Esophagus muscularis mucosa (tissue), 4 donors: ENCODE results near the gene VAMP1. TPM values are rescaled to one million over a fixed set of nuclear protein-coding genes. Genes with fewer than 3 reads are reported as not detected.

Source experiments
- DNase-seq: peaks from one replicate; pipeline ENCODE4 v3.0.0-alpha.2; 2017; ENCODE audit errors: extremely low spot score
- H3K27ac ChIP-seq, 4 donors: fragments of 200-600 bp; sonication (generic); replicated peaks in 1 of 4; 1 replicate in 3 of 4; 2 replicates in 1 of 4; pipeline ENCODE4 v1.5.1; 2016 to 2019; ENCODE audit warnings: mild to moderate bottlenecking in 1 of 4
- H3K27me3 ChIP-seq, 4 donors: fragments of 200-600 bp; sonication (generic); one replicate each; pipeline versions ENCODE4 v1.5.1 to v1.6.0; 2016 to 2019
- H3K36me3 ChIP-seq, 4 donors: fragments of 200-600 bp; sonication (generic); one replicate each; pipeline ENCODE4 v1.5.1; 2016 to 2019
- H3K4me1 ChIP-seq, 4 donors: fragments of 200-600 bp; sonication (generic); one replicate each; pipeline ENCODE4 v1.5.1; 2016 to 2019
- H3K4me3 ChIP-seq, 4 donors: fragments of 200-600 bp; sonication (generic); 1 replicate in 2 of 4; 2 replicates in 2 of 4; pipeline ENCODE4 v1.5.1; 2016 to 2019; ENCODE audit warnings: mild to moderate bottlenecking in 4 of 4, moderate library complexity in 1 of 4
- H3K9me3 ChIP-seq, 4 donors: fragments of 200-600 bp; sonication (generic); 1 replicate in 3 of 4; 2 replicates in 1 of 4; pipeline ENCODE4 v1.5.1; 2016 to 2019
- CTCF ChIP-seq, 3 experiments: fragments of 200-600 bp in 2 of 3; fragments of 450-650 bp in 1 of 3; sonication (generic) in 2 of 3; IDR thresholded peaks; one replicate each; pipeline ENCODE4 v1.5.1; 2017 to 2019; ENCODE audit warnings: antibody characterized with exemption in 3 of 3, mild to moderate bottlenecking in 2 of 3, moderate library complexity in 1 of 3
- EP300 ChIP-seq: sonication (generic); formaldehyde crosslinking; IDR thresholded peaks from one replicate; pipeline ENCODE4 v1.6.1; 2017; ENCODE audit warnings: antibody characterized with exemption
- POLR2A ChIP-seq: fragments of 450-650 bp; IDR thresholded peaks from one replicate; pipeline ENCODE4 v1.6.1; 2017; ENCODE audit warnings: antibody characterized with exemption, moderate library complexity, mild to moderate bottlenecking, low read depth
- POLR2AphosphoS5 ChIP-seq, 2 donors: sonication (generic); formaldehyde crosslinking; IDR thresholded peaks; one replicate each; pipeline ENCODE4 v1.6.1; 2017; ENCODE audit warnings: antibody characterized with exemption in 2 of 2
- WGBS: methylation state at CpG from one replicate; pipeline ENCODE4 v1.1.5; 2018; 5-methylcytosine and 5-hydroxymethylcytosine counted together
- intact Hi-C: fragments of 100-400 bp; cut with DNase I; formaldehyde crosslinking; loops from one replicate; pipeline ENCODE4 v1.15.1; 2023
- total RNA-seq, 4 donors: library from RNA; depleted of rRNA; stranded (reverse); fragments of >200 nt; gene quantifications; one replicate each; pipeline versions ENCODE4 v1.1.0 to v1.2.1, GENCODE V29; 2016

VAMP1 gene
- total RNA-seq, 4 donors from 2014 or later, result 4.5 to 8.7 (median 6.7) TPM

GRCh38 chr12:6424866-6425265 is 45.6 kb downstream of the VAMP1 start:
- Histone ChIP-seq H3K9me3 (no peaks in the 10 kb centered on the region), H3K36me3 (no peaks in the 10 kb centered on the region), H3K4me3 (no peak overlapping the region), H3K27me3 (no peaks in the 10 kb centered on the region), H3K4me1 (peaks cover under 1 to 25% (median 21%) of the 10 kb centered on the region in 4 donors), H3K27ac (no peak overlapping the region)
- 77% methylated on average over 8 of the region's 8 CpGs for WGBS
- DNase-seq, result no peak
- intact Hi-C loops, result loop anchor here (5.0 kb wide), 1 partner anchor 112 kb away; no protein-coding TSS in a partner anchor
- TF ChIP-seq EP300 (no peak), POLR2AphosphoS5 (IDR thresholded peaks at IDR 0.05) (no peak), POLR2A (no peak), CTCF (IDR thresholded peaks at IDR 0.05) (no peak)

- no peaks in the 10 kb centered on the region for H3K9me3 ChIP-seq
- DNase-seq, result no peak
- H3K4me3 ChIP-seq, result no peak overlapping the region
- H3K4me1 ChIP-seq, result peaks cover 0 to 24% (median 18%) of the 10 kb centered on the region in 4 donors
- no peaks in the 10 kb centered on the region for H3K36me3 ChIP-seq
- TF ChIP-seq POLR2A (no peak), EP300 (no peak), POLR2AphosphoS5 (IDR thresholded peaks at IDR 0.05) (no peak)
- H3K27ac ChIP-seq, result peak overlapping the region; percentile 10 to 73 (median 43)
- 39% methylated on average over 6 of the region's 6 CpGs for WGBS
- H3K27me3 ChIP-seq, result no peaks in the 10 kb centered on the region
- intact Hi-C loops, result loop anchor here (5.0 kb wide), 1 partner anchor 113 kb away; no protein-coding TSS in a partner anchor
Observed at GRCh38 chr12:6424008-6424347, 46.5 kb downstream of the VAMP1 start.

GRCh38 chr12:6423267-6424007 is 47.0 kb downstream of the VAMP1 start:
- Histone ChIP-seq H3K27me3 (no peaks in the 10 kb centered on the region), H3K4me1 (peaks cover 0 to 24% (median 18%) of the 10 kb centered on the region in 4 donors), H3K36me3 (no peaks in the 10 kb centered on the region), H3K4me3 (no peak overlapping the region), H3K9me3 (no peaks in the 10 kb centered on the region), H3K27ac (peak overlapping the region; percentile 10 to 73 (median 43))
- no peak for TF ChIP-seq POLR2A
- peak; percentile 89 to 97 (median 89) for TF ChIP-seq CTCF (IDR thresholded peaks at IDR 0.05)
- peak; percentile 73 to 95 for TF ChIP-seq POLR2AphosphoS5 (IDR thresholded peaks at IDR 0.05)
- intact Hi-C loops, result loop anchor here (2.0 to 5.0 kb wide), 3 partner anchors 43 to 114 kb away; no protein-coding TSS in a partner anchor
- no peak for DNase-seq
- WGBS, result 15% methylated on average over 5 of the region's 9 CpGs

- H3K4me3 ChIP-seq, result no peak overlapping the region
- TF ChIP-seq POLR2A (no peak), CTCF (IDR thresholded peaks at IDR 0.05) (no peak), EP300 (no peak), POLR2AphosphoS5 (IDR thresholded peaks at IDR 0.05) (no peak)
- peaks cover 0 to 24% (median 18%) of the 10 kb centered on the region in 4 donors for H3K4me1 ChIP-seq
- intact Hi-C loops, result loop anchor here (5.0 kb wide), 1 partner anchor 117 kb away; no protein-coding TSS in a partner anchor
- no peaks in the 10 kb centered on the region for H3K27me3 ChIP-seq
- DNase-seq, result no peak
- no peaks in the 10 kb centered on the region for H3K9me3 ChIP-seq
- WGBS, result 51% methylated on average over 4 of the region's 4 CpGs
- H3K27ac ChIP-seq, result peak overlapping the region in 3 of 4 donors; percentile 4 to 57 (median 53)
- H3K36me3 ChIP-seq, result no peaks in the 10 kb centered on the region
Observed at GRCh38 chr12:6420364-6420763, 50.1 kb downstream of the VAMP1 start.

GRCh38 chr12:6418796-6419195 is 51.7 kb downstream of the VAMP1 start:
- WGBS, result 82% methylated on average over 6 of the region's 6 CpGs
- no peaks in the 10 kb centered on the region for H3K9me3 ChIP-seq
- intact Hi-C loops, result no loop called here
- no peaks in the 10 kb centered on the region for H3K36me3 ChIP-seq
- no peak overlapping the region for H3K27ac ChIP-seq
- H3K4me1 ChIP-seq, result peaks cover 0 to 21% (median 12%) of the 10 kb centered on the region in 4 donors
- H3K27me3 ChIP-seq, result no peaks in the 10 kb centered on the region
- TF ChIP-seq POLR2A, result no peak
- no peak for TF ChIP-seq EP300
- no peak for TF ChIP-seq POLR2AphosphoS5 (IDR thresholded peaks at IDR 0.05)
- TF ChIP-seq CTCF (IDR thresholded peaks at IDR 0.05), result no peak
- no peak for DNase-seq
- H3K4me3 ChIP-seq, result no peak overlapping the region
